Thyroid gland (tissue), 4 donors: ENCODE results near the gene PIF1.

ENCODE experiments used
- POLR2A ChIP-seq, 2 donors: fragments of 450-650 bp; IDR thresholded peaks; one replicate each; pipeline ENCODE4 v1.6.1; 2017; ENCODE audit warnings: antibody characterized with exemption in 2 of 2, mild to moderate bottlenecking in 2 of 2, moderate library complexity in 1 of 2
- TF ChIP-seq, protein P1 (sequence below), 6 experiments: fragments of 200-600 bp in 3 of 6; fragments of 450-650 bp in 3 of 6; sonication (generic) in 3 of 6; IDR thresholded peaks; one replicate each; pipeline ENCODE4 v1.5.1; 2016 to 2019; ENCODE audit warnings: antibody characterized with exemption in 6 of 6, mild to moderate bottlenecking in 2 of 6, inconsistent platforms in 1 of 6, moderate library complexity in 1 of 6

DNA sequence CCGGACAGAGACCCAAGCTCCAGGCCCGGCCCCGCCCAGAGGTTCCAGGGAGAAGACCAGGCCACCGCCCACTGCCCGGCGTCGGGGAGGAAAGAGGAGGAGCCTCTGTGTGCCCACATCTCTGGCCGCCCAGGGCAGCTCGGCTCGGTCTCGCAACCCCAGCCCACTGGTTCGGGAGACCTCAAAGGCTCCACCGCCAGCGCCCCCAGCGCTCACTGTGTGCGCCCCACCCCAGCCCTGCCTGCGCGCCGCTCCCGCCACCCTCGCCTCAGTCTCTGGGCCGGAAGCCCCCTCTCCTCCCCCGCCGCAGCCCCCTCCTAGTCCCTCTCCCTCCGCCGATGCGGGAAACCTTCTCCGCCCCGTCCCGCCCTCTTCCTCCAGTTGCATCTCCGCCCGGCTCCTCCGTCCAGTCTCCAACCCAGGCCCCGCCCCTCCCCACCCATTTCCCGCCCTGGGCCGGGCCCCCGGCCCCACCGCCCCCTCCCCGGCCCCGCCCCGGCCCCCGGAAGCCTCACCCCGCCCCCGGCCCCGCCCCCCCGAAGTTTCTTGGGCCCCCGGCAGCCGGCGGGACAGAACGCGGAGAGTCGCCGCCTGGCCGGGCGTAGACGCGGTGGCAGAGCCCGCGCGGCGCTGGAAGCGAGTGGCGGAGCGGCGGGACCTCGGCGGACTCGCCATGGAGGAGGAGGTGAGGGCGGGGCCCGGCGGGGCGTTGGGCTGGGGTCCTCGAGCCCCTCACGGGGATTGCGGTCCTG lies 16.1 kb upstream of the PIF1 start, which contains the start of gene PLEKHO2:
- TF ChIP-seq, protein P1, sequence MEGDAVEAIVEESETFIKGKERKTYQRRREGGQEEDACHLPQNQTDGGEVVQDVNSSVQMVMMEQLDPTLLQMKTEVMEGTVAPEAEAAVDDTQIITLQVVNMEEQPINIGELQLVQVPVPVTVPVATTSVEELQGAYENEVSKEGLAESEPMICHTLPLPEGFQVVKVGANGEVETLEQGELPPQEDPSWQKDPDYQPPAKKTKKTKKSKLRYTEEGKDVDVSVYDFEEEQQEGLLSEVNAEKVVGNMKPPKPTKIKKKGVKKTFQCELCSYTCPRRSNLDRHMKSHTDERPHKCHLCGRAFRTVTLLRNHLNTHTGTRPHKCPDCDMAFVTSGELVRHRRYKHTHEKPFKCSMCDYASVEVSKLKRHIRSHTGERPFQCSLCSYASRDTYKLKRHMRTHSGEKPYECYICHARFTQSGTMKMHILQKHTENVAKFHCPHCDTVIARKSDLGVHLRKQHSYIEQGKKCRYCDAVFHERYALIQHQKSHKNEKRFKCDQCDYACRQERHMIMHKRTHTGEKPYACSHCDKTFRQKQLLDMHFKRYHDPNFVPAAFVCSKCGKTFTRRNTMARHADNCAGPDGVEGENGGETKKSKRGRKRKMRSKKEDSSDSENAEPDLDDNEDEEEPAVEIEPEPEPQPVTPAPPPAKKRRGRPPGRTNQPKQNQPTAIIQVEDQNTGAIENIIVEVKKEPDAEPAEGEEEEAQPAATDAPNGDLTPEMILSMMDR (IDR thresholded peaks at IDR 0.05), result no peak
- peak; percentile 59 to 80 for TF ChIP-seq POLR2A (IDR thresholded peaks at IDR 0.05)
